PFSK-1 (cell line): Measurements from ENCODE around the gene CDK13.

ENCODE experiments used
- FOXP2 ChIP-seq: optimal IDR thresholded peaks from 2 replicates; pipeline ENCODE3; 2011; ENCODE audit warnings: borderline replicate concordance, control low read depth, inconsistent platforms; ENCODE audit not compliant: insufficient read depth; ENCODE audit errors: extremely low read length, extremely low read depth
- POLR2AphosphoS5 ChIP-seq: IDR thresholded peaks from 2 replicates; pipeline ENCODE4 v1.6.1; 2012; ENCODE audit warnings: low read depth, mild to moderate bottlenecking, control low read depth, low read length, moderate library complexity
- REST ChIP-seq, 2 experiments: IDR thresholded peaks; 2 replicates each; pipeline versions ENCODE4 v1.6.1 to v1.8.0; 2011 to 2012; ENCODE audit warnings: low read depth in 2 of 2, low read length in 2 of 2, control low read depth in 1 of 2, inconsistent platforms in 1 of 2, mild to moderate bottlenecking in 1 of 2, moderate library complexity in 1 of 2; ENCODE audit not compliant: insufficient read depth in 1 of 2
- SIN3A ChIP-seq: IDR thresholded peaks from 2 replicates; pipeline ENCODE4 v1.6.1; 2012; ENCODE audit warnings: mild to moderate bottlenecking, low read length, moderate library complexity, borderline replicate concordance; ENCODE audit not compliant: insufficient read depth
- TAF1 ChIP-seq: IDR thresholded peaks from 2 replicates; pipeline ENCODE4 v1.6.1; 2012; ENCODE audit warnings: low read length, control low read depth, borderline replicate concordance; ENCODE audit not compliant: insufficient read depth

CDK13 gene

DNA sequence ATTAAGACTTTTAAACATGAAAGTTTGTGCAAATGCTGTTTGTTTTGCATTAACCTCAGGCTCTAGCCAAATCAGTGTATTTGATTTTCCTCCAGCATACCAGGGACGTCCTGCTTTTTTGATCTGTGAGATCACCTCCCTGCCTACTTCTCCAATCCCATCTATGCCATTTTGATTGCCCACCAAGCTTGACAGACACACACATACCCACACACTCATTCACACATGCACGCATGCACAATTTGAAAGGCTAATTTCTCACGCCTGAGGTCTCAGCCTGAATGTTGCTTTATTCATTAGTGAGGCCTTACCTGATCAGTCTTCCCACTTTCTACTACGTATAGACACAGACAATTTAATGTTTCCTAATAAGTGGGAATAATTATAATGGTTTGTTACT is 53.5 kb downstream of the CDK13 start:
- no peak for TF ChIP-seq SIN3A
- TF ChIP-seq POLR2AphosphoS5, result no peak
- no peak for TF ChIP-seq TAF1
- TF ChIP-seq REST (IDR thresholded peaks at IDR 0.05; ENCODE audit: insufficient read depth in 1 of 2, low read depth in 2 of 2, low read length in 2 of 2), result no peak

- no peak for TF ChIP-seq SIN3A
- TF ChIP-seq FOXP2, result no peak
- TF ChIP-seq TAF1, result no peak
- no peak for TF ChIP-seq POLR2AphosphoS5
- no peak for TF ChIP-seq REST (IDR thresholded peaks at IDR 0.05; ENCODE audit: insufficient read depth in 1 of 2, low read depth in 2 of 2, low read length in 2 of 2)
Measured at GRCh38 chr7:40008223-40008815, 58.3 kb downstream of the CDK13 start.

DNA sequence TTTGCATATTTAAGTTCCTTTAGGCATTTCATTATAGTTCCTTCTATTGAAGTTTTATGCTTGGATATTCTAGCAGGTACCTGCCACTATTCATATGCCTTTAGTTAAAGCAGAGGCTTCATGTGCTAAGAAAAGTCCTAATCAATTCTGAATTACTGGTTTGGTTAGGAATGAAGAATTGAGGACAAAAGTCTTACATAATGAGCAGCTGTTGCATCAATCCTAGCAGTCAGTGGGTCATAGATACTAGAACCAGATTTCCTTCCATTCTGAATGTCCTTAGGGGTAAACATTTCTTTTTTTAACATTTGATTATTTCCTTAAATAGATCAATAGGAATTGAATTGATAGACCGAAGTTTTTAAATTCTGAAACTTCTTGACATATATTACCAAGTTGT is 59.2 kb downstream of the CDK13 start:
- TF ChIP-seq TAF1, result no peak
- TF ChIP-seq REST (IDR thresholded peaks at IDR 0.05; ENCODE audit: insufficient read depth in 1 of 2, low read depth in 2 of 2, low read length in 2 of 2), result no peak
- no peak for TF ChIP-seq FOXP2
- no peak for TF ChIP-seq POLR2AphosphoS5
- TF ChIP-seq SIN3A, result no peak

GRCh38 chr7:40014376-40014775 is 64.3 kb downstream of the CDK13 start:
- no peak for TF ChIP-seq TAF1
- TF ChIP-seq SIN3A, result no peak
- TF ChIP-seq POLR2AphosphoS5, result no peak
- TF ChIP-seq FOXP2, result no peak
- TF ChIP-seq REST (IDR thresholded peaks at IDR 0.05; ENCODE audit: insufficient read depth in 1 of 2, low read depth in 2 of 2, low read length in 2 of 2), result no peak

GRCh38 chr7:40015790-40016296 is 65.8 kb downstream of the CDK13 start:
- TF ChIP-seq SIN3A (no peak), TAF1 (no peak), FOXP2 (no peak), POLR2AphosphoS5 (no peak)
